RWPE2 (cell line): ENCODE results near the gene FAM3A.

Source experiments
- ATAC-seq: fragments of 200-7000 bp; cut with Tn5 transposase; 3 replicates; pipeline ENCODE4 v1.9.1; 2021; ENCODE audit warnings: low read depth
- DNase-seq: peaks from one replicate; pipeline ENCODE4 v3.0.0-alpha.2; 2020; ENCODE audit warnings: low spot score
- H3K27ac ChIP-seq: fragments of 450-650 bp; 2 replicates; pipeline ENCODE4 v1.5.1; 2017; ENCODE audit warnings: mild to moderate bottlenecking; ENCODE audit not compliant: poor library complexity, severe bottlenecking
- H3K27me3 ChIP-seq: fragments of 250-450 bp; sonication (Bioruptor Pico); 2 replicates; pipeline ENCODE4 v1.5.1; 2021; ENCODE audit warnings: mild to moderate bottlenecking, moderate library complexity; ENCODE audit not compliant: insufficient read depth, poor library complexity, severe bottlenecking
- H3K36me3 ChIP-seq: fragments of 250-450 bp; sonication (Bioruptor Pico); 2 replicates; pipeline ENCODE4 v1.5.1; 2020; ENCODE audit warnings: low read depth, mild to moderate bottlenecking, moderate library complexity
- H3K4me1 ChIP-seq: fragments of 250-450 bp; sonication (Bioruptor Pico); 2 replicates; pipeline ENCODE4 v1.5.1; 2021; ENCODE audit warnings: mild to moderate bottlenecking, moderate library complexity; ENCODE audit not compliant: insufficient read depth, poor library complexity, severe bottlenecking
- H3K4me3 ChIP-seq: fragments of 250-450 bp; sonication (Bioruptor Pico); 2 replicates; pipeline ENCODE4 v1.5.1; 2021; ENCODE audit warnings: mild to moderate bottlenecking, moderate library complexity; ENCODE audit not compliant: severe bottlenecking
- H3K9me3 ChIP-seq: fragments of 250-450 bp; sonication (Bioruptor Pico); 2 replicates; pipeline ENCODE4 v1.5.1; 2021; ENCODE audit warnings: mild to moderate bottlenecking, moderate library complexity; ENCODE audit not compliant: severe bottlenecking
- TF ChIP-seq, protein P1 (sequence below): fragments of 450-650 bp; IDR thresholded peaks from one replicate; pipeline ENCODE4 v1.5.1; 2017; ENCODE audit warnings: mild to moderate bottlenecking, moderate library complexity; ENCODE audit not compliant: poor library complexity, severe bottlenecking

The FAM3A gene

DNA sequence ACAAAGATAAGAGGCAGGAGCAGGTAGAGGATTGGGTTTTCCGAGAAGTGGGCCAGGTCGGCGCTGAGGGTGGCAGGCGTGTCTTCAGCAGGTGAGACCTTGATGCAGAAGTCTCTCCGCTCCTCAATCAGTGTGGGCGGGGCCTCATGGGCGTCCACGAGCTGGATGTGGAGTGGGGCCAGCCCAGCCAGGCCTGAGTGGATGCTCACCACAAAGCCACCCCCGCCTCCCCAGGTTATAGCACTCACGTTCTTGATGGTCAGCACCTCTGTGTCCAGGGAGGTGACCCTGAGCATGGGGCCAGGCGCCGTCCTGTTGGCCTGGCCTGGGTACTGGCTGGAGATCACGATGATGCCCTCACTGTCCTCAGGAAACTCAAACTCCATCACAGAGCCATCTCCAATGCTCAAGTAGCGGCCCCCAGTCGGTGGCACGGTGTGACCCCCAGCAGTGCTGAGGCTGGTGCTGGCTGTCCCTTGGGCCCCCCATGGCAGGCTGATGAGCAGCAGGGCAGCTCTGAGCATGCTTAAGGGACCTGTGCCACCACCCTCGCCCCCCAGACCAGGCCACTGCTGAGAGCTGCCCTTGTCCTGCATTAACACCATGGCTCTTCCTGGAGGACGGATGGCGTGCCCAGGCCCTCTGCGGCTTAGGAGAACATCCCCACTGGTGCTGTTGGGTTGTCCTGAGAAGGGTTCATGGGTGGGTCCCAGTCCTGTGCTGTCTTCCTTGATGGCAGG, 27.5 kb downstream of the FAM3A start:
- Histone ChIP-seq H3K4me1 (no peaks in the 10 kb centered on the region), H3K4me3 (no peak overlapping the region), H3K27ac (no peak overlapping the region), H3K9me3 (no peaks in the 10 kb centered on the region), H3K36me3 (peaks cover 32% of the 10 kb centered on the region), H3K27me3 (no peaks in the 10 kb centered on the region)
- DNase-seq: peak; percentile 40
- TF ChIP-seq, protein P1, sequence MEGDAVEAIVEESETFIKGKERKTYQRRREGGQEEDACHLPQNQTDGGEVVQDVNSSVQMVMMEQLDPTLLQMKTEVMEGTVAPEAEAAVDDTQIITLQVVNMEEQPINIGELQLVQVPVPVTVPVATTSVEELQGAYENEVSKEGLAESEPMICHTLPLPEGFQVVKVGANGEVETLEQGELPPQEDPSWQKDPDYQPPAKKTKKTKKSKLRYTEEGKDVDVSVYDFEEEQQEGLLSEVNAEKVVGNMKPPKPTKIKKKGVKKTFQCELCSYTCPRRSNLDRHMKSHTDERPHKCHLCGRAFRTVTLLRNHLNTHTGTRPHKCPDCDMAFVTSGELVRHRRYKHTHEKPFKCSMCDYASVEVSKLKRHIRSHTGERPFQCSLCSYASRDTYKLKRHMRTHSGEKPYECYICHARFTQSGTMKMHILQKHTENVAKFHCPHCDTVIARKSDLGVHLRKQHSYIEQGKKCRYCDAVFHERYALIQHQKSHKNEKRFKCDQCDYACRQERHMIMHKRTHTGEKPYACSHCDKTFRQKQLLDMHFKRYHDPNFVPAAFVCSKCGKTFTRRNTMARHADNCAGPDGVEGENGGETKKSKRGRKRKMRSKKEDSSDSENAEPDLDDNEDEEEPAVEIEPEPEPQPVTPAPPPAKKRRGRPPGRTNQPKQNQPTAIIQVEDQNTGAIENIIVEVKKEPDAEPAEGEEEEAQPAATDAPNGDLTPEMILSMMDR: no peak
- no peak for ATAC-seq

DNA sequence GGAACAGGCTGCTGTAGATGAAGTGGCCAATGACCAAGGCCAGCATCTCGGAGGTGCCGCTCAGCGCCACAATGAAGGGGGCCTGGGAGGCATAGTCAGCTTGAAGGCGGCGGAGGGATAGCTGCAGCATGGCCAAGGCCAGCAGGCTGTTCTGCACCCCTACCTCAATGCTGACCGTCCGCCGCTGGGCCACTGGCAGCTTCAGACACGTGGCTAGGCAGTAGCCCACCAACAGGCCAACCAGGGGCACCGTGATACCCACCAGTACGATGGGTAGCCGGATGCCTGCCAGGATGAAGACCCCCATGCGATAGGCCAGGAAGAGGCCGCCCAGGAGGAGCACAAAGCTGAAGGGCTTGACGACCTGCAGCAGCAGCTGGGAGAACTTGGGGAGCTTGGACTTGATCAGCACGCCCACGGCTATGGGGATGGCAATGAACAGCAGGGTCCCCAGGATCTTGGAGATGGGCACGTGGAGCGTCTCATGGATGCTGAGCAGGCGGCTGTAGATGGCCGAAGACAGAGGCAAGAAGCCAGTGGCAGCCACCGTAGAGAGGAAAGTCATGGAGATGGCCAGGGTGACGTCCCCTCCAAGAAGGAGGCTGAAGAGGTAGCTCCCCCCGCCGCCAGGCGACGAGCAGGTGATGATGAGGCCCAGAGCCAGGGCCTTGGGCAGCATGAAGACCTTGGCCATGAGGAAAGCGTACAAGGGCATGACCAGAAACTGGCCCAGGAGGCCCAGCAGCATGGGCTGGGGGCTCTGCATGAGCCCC, 28.3 kb downstream of the FAM3A start:
- no peaks in the 10 kb centered on the region for H3K27me3 ChIP-seq
- H3K36me3 ChIP-seq: peaks cover 32% of the 10 kb centered on the region
- TF ChIP-seq, protein P1: no peak
- H3K4me1 ChIP-seq: no peaks in the 10 kb centered on the region
- H3K9me3 ChIP-seq: no peaks in the 10 kb centered on the region
- ATAC-seq (no peak), DNase-seq (peak; percentile 36)
- peak overlapping the region; percentile 80 for H3K27ac ChIP-seq
- H3K4me3 ChIP-seq: no peak overlapping the region

DNA sequence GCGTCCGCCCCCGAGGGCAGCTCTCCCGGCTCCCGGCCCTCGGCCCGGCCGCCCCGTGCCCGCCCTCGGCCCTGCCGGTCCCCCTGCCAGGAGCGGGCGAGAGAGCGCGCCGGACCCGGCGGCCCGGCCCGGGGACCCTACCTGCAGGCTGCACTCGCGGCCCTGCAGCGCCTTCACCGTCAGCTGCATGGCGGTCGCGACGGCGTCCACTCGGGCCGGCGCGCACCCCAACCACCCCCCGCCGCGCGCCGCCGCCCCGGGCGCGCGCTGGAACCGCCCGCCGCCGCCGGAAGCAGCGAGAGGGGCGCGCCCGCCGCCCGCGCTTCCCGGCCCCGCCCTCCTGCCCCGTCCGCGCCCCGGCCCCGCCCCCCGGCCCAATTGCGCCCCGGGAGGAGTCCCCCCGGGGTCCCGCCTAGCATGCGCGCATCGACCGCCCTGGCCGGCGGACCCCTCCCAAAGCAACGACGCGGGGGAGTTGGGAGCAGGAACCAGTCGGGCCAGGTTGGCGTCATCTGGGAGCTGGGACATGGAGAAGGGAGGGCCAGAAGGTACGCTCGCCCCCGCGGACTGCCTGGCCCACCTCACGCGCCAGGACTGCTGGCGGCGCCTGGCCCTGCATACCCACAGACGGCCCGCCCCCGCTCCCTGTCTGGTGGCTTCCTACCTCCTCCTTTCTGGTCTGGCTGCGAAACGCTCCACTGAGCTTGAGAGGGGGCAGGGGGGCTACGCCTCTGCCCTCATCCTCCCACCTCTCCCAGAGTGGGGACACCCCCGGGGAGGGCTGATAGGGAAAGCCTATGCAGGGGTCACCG, 29.4 kb downstream of the FAM3A start, which contains the start of gene UBL4A:
UBL4A (minus strand) TSS at position 220 of the 812 bp plus-strand sequence; CDS start at position 189, 31 bp downstream.
- Histone ChIP-seq H3K4me1 (no peaks in the 10 kb centered on the region), H3K4me3 (peak within 1 kb of the TSS; percentile 64), H3K36me3 (peaks cover 32% of the 10 kb centered on the region), H3K9me3 (no peaks in the 10 kb centered on the region), H3K27me3 (no peaks in the 10 kb centered on the region), H3K27ac (peak within 1 kb of the TSS; percentile 80)
- peak; percentile 33 for ATAC-seq
- TF ChIP-seq, protein P1: no peak
- DNase-seq: peak; percentile 64

DNA sequence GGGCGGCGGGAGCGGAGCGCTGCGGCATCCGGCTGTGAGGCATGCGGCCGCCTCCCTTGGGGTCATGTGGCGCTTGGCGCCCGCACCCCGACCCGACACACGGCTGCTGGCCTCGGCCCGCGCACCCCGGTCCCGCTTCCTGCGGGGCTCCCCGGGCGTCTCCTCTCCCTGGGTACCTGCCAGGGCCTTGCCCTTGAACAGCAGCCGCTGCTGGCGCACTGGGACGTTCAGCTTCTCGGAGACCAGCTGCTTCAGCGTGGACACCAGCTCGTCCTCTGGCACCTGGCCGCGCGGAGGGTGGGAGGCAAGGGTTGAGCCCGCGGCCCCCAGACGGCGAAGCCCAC, 30.0 kb downstream of the FAM3A start:
- Histone ChIP-seq H3K36me3 (peaks cover 32% of the 10 kb centered on the region), H3K4me1 (no peaks in the 10 kb centered on the region), H3K4me3 (peak overlapping the region; percentile 64), H3K27me3 (no peaks in the 10 kb centered on the region), H3K27ac (peak overlapping the region; percentile 80), H3K9me3 (no peaks in the 10 kb centered on the region)
- no peak for ATAC-seq
- TF ChIP-seq, protein P1: no peak
- peak; percentile 38 for DNase-seq
